ENCODE measurements around the gene CABLES1. TPM values are rescaled to one million over a fixed set of nuclear protein-coding genes. Genes with fewer than 3 reads are reported as not detected.
"Not testable (repeated sequence)": the region's sequence is repeated elsewhere in the genome, so short reads cannot be mapped to it uniquely, and the experiment has no call there.

Gene CABLES1
- polyA plus RNA-seq, 3 donors: 25.2 to 26.4 (median 25.8) TPM

- DNase-seq (ENCODE audit: extremely low read depth in 1 of 11, low read depth in 9 of 11, low spot score in 4 of 11): no peak
Measured at GRCh38 chr18:23156134-23156533, 20.8 kb downstream of the CABLES1 start.

- DNase-seq (ENCODE audit: extremely low read depth in 1 of 11, low read depth in 9 of 11, low spot score in 4 of 11): no peak
Measured at GRCh38 chr18:23158058-23158457, 22.8 kb downstream of the CABLES1 start.

GRCh38 chr18:23158884-23159283 is 23.6 kb downstream of the CABLES1 start:
- not testable (repeated sequence) for DNase-seq (ENCODE audit: extremely low read depth in 1 of 11, low read depth in 9 of 11, low spot score in 4 of 11)

GRCh38 chr18:23159344-23159743 is 24.1 kb downstream of the CABLES1 start:
- DNase-seq (ENCODE audit: extremely low read depth in 1 of 11, low read depth in 9 of 11, low spot score in 4 of 11): no peak

- no peak for DNase-seq (ENCODE audit: extremely low read depth in 1 of 11, low read depth in 9 of 11, low spot score in 4 of 11)
Measured at GRCh38 chr18:23162473-23162872, 27.2 kb downstream of the CABLES1 start.

GRCh38 chr18:23163786-23164533 is 28.7 kb downstream of the CABLES1 start:
- peak in 3 of 11 donors; percentile 44 to 61 (median 56) for DNase-seq (ENCODE audit: extremely low read depth in 1 of 11, low read depth in 9 of 11, low spot score in 4 of 11)

GRCh38 chr18:23165271-23166068 is 30.2 kb downstream of the CABLES1 start:
- DNase-seq (ENCODE audit: extremely low read depth in 1 of 11, low read depth in 9 of 11, low spot score in 4 of 11): no peak

- DNase-seq (ENCODE audit: extremely low read depth in 1 of 11, low read depth in 9 of 11, low spot score in 4 of 11): no peak
Measured at GRCh38 chr18:23166891-23167541, 31.7 kb downstream of the CABLES1 start.

GRCh38 chr18:23169673-23170044 is 34.4 kb downstream of the CABLES1 start:
- no peak for DNase-seq (ENCODE audit: extremely low read depth in 1 of 11, low read depth in 9 of 11, low spot score in 4 of 11)

- DNase-seq (ENCODE audit: extremely low read depth in 1 of 11, low read depth in 9 of 11, low spot score in 4 of 11): no peak
Measured at GRCh38 chr18:23170137-23170536, 34.9 kb downstream of the CABLES1 start.

GRCh38 chr18:23171581-23172156 is 36.4 kb downstream of the CABLES1 start:
- DNase-seq (ENCODE audit: extremely low read depth in 1 of 11, low read depth in 9 of 11, low spot score in 4 of 11): no peak

GRCh38 chr18:23172591-23173380 is 37.5 kb downstream of the CABLES1 start:
- no peak for DNase-seq (ENCODE audit: extremely low read depth in 1 of 11, low read depth in 9 of 11, low spot score in 4 of 11)

GRCh38 chr18:23173912-23174311 is 38.6 kb downstream of the CABLES1 start:
- DNase-seq (ENCODE audit: extremely low read depth in 1 of 11, low read depth in 9 of 11, low spot score in 4 of 11): no peak

GRCh38 chr18:23176701-23177432 is 41.6 kb downstream of the CABLES1 start:
- DNase-seq (ENCODE audit: extremely low read depth in 1 of 11, low read depth in 9 of 11, low spot score in 4 of 11): no peak

- DNase-seq (ENCODE audit: extremely low read depth in 1 of 11, low read depth in 9 of 11, low spot score in 4 of 11): no peak
Measured at GRCh38 chr18:23177433-23178072, 42.3 kb downstream of the CABLES1 start.

GRCh38 chr18:23178201-23178600 is 42.9 kb downstream of the CABLES1 start:
- no peak for DNase-seq (ENCODE audit: extremely low read depth in 1 of 11, low read depth in 9 of 11, low spot score in 4 of 11)

- no peak for DNase-seq (ENCODE audit: extremely low read depth in 1 of 11, low read depth in 9 of 11, low spot score in 4 of 11)
Measured at GRCh38 chr18:23178661-23179081, 43.4 kb downstream of the CABLES1 start.

GRCh38 chr18:23179416-23179815 is 44.1 kb downstream of the CABLES1 start:
- no peak for DNase-seq (ENCODE audit: extremely low read depth in 1 of 11, low read depth in 9 of 11, low spot score in 4 of 11)

Measured in renal cortex interstitium (tissue), 11 donors.